ENCODE results near the gene INHBC. TPM values are rescaled to one million over a fixed set of nuclear protein-coding genes. Genes with fewer than 3 reads are reported as not detected.

The INHBC gene
- total RNA-seq, 1 donor from 2014 or later = not detected

DNA sequence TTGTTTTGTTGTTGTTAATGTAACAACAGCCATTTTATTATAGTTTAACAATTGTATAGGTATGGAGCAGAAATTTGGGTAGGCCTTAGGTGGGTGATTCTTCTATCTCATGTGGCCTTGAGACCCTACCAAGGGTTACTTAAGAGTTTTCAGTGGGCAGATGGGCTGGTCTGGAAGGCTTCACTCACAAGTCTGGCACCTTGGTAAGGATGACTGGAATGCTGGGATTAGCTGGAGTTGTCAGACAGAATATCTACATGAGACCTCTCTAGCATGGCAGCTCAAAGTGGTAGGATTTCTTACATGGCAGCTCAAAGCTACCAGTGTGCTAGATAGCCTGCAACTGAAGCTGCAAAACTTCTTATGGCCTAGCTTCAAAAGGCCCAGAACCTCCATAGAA is 51.1 kb downstream of the INHBC start:
- H3K27ac Mint-ChIP-seq = no peak overlapping the region
- no peak for DNase-seq (ENCODE audit: low spot score, unreplicated experiment)
- peaks cover 12% of the 10 kb centered on the region for H3K4me1 Mint-ChIP-seq (ENCODE audit: low read depth)
- H3K27me3 Mint-ChIP-seq = peaks cover 18% of the 10 kb centered on the region
- no peak overlapping the region for H3K4me3 Mint-ChIP-seq (ENCODE audit: low read depth)
- peaks cover 7% of the 10 kb centered on the region for H3K36me3 Mint-ChIP-seq (ENCODE audit: insufficient read depth)
- TF ChIP-seq, protein P1, sequence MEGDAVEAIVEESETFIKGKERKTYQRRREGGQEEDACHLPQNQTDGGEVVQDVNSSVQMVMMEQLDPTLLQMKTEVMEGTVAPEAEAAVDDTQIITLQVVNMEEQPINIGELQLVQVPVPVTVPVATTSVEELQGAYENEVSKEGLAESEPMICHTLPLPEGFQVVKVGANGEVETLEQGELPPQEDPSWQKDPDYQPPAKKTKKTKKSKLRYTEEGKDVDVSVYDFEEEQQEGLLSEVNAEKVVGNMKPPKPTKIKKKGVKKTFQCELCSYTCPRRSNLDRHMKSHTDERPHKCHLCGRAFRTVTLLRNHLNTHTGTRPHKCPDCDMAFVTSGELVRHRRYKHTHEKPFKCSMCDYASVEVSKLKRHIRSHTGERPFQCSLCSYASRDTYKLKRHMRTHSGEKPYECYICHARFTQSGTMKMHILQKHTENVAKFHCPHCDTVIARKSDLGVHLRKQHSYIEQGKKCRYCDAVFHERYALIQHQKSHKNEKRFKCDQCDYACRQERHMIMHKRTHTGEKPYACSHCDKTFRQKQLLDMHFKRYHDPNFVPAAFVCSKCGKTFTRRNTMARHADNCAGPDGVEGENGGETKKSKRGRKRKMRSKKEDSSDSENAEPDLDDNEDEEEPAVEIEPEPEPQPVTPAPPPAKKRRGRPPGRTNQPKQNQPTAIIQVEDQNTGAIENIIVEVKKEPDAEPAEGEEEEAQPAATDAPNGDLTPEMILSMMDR (IDR thresholded peaks at IDR 0.05; ENCODE audit: unreplicated experiment) = no peak
- H3K9me3 Mint-ChIP-seq (ENCODE audit: low read depth) = no peaks in the 10 kb centered on the region

DNA sequence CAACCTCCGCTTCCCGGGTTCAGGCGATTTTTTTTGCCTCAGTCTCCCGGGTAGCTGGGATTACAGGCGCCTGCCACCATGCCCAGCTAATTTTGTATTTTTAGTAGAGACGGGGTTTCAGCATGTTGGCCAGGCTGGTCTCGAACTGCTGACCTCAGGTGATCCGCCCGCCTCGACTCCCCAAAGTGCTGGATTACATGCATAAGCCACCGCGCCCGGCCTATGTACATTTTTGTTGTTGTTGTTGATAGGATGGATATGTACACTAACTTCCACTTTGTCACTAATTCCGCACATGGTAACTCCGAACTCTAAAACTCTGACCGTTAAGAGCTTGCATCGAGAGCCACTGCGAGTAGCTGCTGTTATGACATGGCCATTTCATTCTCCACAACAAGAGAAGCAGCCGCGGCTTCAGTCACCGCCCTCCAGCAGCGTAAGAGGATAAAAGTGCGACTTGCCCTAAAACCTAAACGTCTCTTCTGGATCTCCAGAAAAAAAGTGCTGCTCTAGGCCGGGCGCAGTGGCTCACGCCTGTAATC is 52.5 kb downstream of the INHBC start:
- Mint-ChIP-seq H3K9me3 (ENCODE audit: low read depth) (no peaks in the 10 kb centered on the region), H3K27ac (peak overlapping the region; percentile 21), H3K27me3 (peaks cover 6% of the 10 kb centered on the region), H3K4me3 (ENCODE audit: low read depth) (peak overlapping the region; percentile 97), H3K4me1 (ENCODE audit: low read depth) (peaks cover 12% of the 10 kb centered on the region), H3K36me3 (ENCODE audit: insufficient read depth) (peaks cover 14% of the 10 kb centered on the region)
- no peak for DNase-seq (ENCODE audit: low spot score, unreplicated experiment)
- TF ChIP-seq, protein P1 (IDR thresholded peaks at IDR 0.05; ENCODE audit: unreplicated experiment) = no peak

DNA sequence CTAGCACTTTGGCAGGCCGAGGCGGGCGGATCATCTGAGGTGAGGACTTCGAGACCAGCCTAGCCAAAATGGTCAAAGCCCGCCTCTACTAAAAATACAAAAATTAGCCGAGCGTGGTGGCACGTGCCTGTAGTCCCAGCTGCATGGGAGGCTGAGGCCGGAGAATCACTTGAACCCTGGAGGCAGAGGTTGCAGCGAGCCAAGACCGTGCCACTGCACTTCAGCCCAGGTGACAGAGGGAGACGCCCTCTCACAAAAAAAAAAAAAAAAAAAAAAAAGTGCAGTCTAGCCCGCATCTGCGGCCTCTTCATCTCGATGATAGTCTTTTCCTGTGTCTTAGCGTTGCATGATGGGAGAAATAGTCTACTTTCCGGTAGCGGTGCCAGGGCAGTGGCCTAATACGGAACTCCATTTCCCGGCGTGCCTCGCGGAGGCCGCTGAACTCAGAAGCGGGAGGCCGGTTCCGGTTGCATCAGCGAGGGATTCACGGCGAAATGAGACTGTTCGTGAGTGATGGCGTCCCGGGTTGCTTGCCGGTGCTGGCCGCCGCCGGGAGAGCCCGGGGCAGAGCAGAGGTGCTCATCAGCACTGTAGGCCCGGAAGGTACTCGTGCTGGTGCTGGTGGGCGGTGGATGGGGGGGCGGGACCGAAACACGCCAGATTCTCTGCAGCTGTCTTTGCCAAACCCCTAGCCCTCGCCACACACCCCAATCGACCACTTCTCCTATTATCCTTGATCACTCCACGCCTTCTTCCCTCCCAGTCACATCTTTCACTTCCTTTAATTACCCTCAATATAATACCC is 53.2 kb downstream of the INHBC start, which contains the start of gene MARS1:
MARS1 (plus strand) TSS at position 472 of the 805 bp plus-strand sequence; CDS start at position 495, 23 bp downstream.
- H3K27me3 Mint-ChIP-seq = peaks cover 6% of the 10 kb centered on the region
- H3K4me1 Mint-ChIP-seq (ENCODE audit: low read depth) = peaks cover 12% of the 10 kb centered on the region
- H3K27ac Mint-ChIP-seq = peak within 1 kb of the TSS; percentile 95
- H3K4me3 Mint-ChIP-seq (ENCODE audit: low read depth) = peak within 1 kb of the TSS; percentile 97
- DNase-seq (ENCODE audit: low spot score, unreplicated experiment) = peak; percentile 72
- peaks cover under 1% of the 10 kb centered on the region for H3K9me3 Mint-ChIP-seq (ENCODE audit: low read depth)
- TF ChIP-seq, protein P1 (IDR thresholded peaks at IDR 0.05; ENCODE audit: unreplicated experiment) = no peak
- peaks cover 17% of the 10 kb centered on the region for H3K36me3 Mint-ChIP-seq (ENCODE audit: insufficient read depth)

DNA sequence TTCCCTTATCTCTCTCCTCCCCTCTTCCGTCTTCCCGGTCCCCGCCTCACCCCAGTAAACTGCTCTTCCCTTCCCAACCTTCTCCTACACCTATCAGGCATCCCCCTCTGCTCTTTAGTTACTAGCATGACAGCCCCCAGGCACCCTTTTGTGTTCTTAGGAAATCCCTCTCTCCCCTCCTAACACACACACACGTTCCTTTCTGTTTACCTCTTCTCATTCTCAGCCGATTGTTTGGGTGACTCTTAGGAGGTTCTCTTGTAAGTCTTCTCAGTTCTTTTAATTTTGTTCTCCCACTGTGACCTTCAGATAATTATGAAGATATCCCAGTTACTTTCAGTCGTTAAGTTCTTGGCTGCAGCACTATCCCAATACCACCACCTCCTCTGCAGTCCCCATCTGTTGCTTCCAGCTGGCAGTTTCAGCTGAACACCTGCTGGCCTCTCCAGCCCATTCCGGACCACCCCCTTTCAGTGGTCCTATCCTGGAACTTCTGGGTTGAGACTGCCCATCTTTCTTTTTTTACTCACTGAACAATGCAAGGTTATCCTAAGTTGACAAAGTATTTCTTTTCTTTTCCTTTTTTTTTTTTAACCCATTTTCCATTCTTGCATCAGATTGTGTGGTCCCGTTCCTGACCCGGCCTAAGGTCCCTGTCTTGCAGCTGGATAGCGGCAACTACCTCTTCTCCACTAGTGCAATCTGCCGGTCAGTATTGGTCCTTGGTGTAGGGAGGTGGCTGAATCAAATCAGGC is 54.0 kb downstream of the INHBC start:
- Mint-ChIP-seq H3K27ac (peak overlapping the region; percentile 95), H3K9me3 (ENCODE audit: low read depth) (peaks cover 2% of the 10 kb centered on the region), H3K36me3 (ENCODE audit: insufficient read depth) (peaks cover 19% of the 10 kb centered on the region), H3K4me3 (ENCODE audit: low read depth) (peak overlapping the region; percentile 97), H3K4me1 (ENCODE audit: low read depth) (peaks cover 12% of the 10 kb centered on the region), H3K27me3 (no peaks in the 10 kb centered on the region)
- no peak for DNase-seq (ENCODE audit: low spot score, unreplicated experiment)
- TF ChIP-seq, protein P1 (IDR thresholded peaks at IDR 0.05; ENCODE audit: unreplicated experiment) = no peak

DNA sequence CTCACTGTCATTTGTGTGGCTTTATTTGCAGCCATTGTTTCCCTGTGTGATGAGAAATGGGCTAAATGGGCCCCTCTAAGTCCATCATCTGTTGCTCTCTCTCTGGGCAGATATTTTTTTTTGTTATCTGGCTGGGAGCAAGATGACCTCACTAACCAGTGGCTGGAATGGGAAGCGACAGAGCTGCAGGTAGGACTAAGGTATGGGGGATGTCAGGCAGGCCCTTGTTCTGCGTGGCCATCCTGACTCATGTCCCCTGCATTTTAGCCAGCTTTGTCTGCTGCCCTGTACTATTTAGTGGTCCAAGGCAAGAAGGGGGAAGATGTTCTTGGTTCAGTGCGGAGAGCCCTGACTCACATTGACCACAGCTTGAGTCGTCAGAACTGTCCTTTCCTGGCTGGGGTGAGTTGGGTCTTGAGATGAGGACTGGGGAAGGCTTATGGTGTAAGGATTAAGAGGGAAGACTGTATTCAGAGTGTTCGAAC is 54.6 kb downstream of the INHBC start:
- H3K27ac Mint-ChIP-seq = peak overlapping the region; percentile 95
- TF ChIP-seq, protein P1 (IDR thresholded peaks at IDR 0.05; ENCODE audit: unreplicated experiment) = no peak

More for the DNA sequence above, 54.6 kb downstream of the INHBC start:
- no peaks in the 10 kb centered on the region for H3K27me3 Mint-ChIP-seq
- no peak for DNase-seq (ENCODE audit: low spot score, unreplicated experiment)
- H3K4me3 Mint-ChIP-seq (ENCODE audit: low read depth) = peak overlapping the region; percentile 97
- peaks cover 19% of the 10 kb centered on the region for H3K36me3 Mint-ChIP-seq (ENCODE audit: insufficient read depth)
- peaks cover 2% of the 10 kb centered on the region for H3K9me3 Mint-ChIP-seq (ENCODE audit: low read depth)
- H3K4me1 Mint-ChIP-seq (ENCODE audit: low read depth) = peaks cover 12% of the 10 kb centered on the region

Measured in progenitor cell of endocrine pancreas (in vitro differentiated cells).